K562 (cell line): ENCODE results near the gene ACTN1. TPM values are rescaled to one million over a fixed set of nuclear protein-coding genes. Genes with fewer than 3 reads are reported as not detected.

Source experiments
- ATAC-seq: fragments of 200-7000 bp; cut with Tn5 transposase; 3 replicates; pipeline ENCODE4 v1.9.1; 2020; ENCODE audit warnings: moderate library complexity
- BruUV-seq: library from RNA; stranded (reverse); fragments of 400-500 nt; replicated peaks from 2 replicates; lab custom pipeline; 2021; lab: Mats Ljungman, UMichigan
- CTCF ChIA-PET: fragments of 300-600 bp; formaldehyde crosslinking; extraction: SDS; loops from one replicate; lab custom pipeline; 2021; ENCODE audit warnings: low intra/inter-chr PET ratio; lab: Yijun Ruan, JAX
- POLR2A ChIA-PET: fragments of 300-600, 350-650 bp; sonication (Branson Sonifier 250); formaldehyde crosslinking; extraction: SDS; loops from one replicate; lab custom pipeline; 2021; ENCODE audit warnings: antibody characterized with exemption, inconsistent platforms; lab: Yijun Ruan, JAX
- DNase-seq, 4 experiments: peaks; one replicate each; pipeline versions ENCODE4 v3.0.0 to v3.0.0-alpha.2; 2011 to 2018; ENCODE audit warnings: low spot score in 3 of 4, mixed read lengths in 3 of 4; ENCODE audit errors: extremely low read depth in 1 of 4
- FAIRE-seq: peaks from 2 replicates; lab custom pipeline; 2011; peaks lifted over from hg19 to GRCh38; lab: Jason Lieb, UNC
- H2AFZ ChIP-seq: 2 replicates; pipeline ENCODE4 v1.6.0; 2011; ENCODE audit warnings: low read depth, low read length, control low read depth, inconsistent platforms
- H3K27ac ChIP-seq: fragments of 200-600 bp; 3 replicates; pipeline ENCODE4 v1.8.0; 2011; ENCODE audit warnings: low read depth, mild to moderate bottlenecking, control low read depth, inconsistent platforms, low read length, moderate library complexity, mixed read lengths; ENCODE audit errors: extremely low read depth
- H3K27me3 ChIP-seq, 2 experiments: fragments of 300-600 bp in 1 of 2; 2 replicates in 1 of 2; 3 replicates in 1 of 2; pipeline versions ENCODE4 v1.6.0 to v1.8.0; 2011; ENCODE audit warnings: inconsistent platforms in 2 of 2, low read length in 2 of 2, mild to moderate bottlenecking in 1 of 2, mixed read lengths in 1 of 2, moderate library complexity in 1 of 2; ENCODE audit not compliant: control insufficient read depth in 2 of 2, insufficient read depth in 2 of 2
- H3K36me3 ChIP-seq: fragments of 300-600 bp; 3 replicates; pipeline ENCODE4 v1.8.0; 2011; ENCODE audit warnings: mild to moderate bottlenecking, low read length, inconsistent platforms; ENCODE audit not compliant: control insufficient read depth, insufficient read depth
- H3K4me1 ChIP-seq, 2 experiments: fragments of 200-600 bp in 1 of 2; replicated peaks in 1 of 2; 2 replicates in 1 of 2; 3 replicates in 1 of 2; pipeline versions ENCODE4 v1.5.1 to v1.8.0; 2011; ENCODE audit warnings: inconsistent platforms in 2 of 2, low read length in 2 of 2, mild to moderate bottlenecking in 1 of 2, mixed read lengths in 1 of 2, moderate library complexity in 1 of 2; ENCODE audit not compliant: control insufficient read depth in 2 of 2, insufficient read depth in 2 of 2
- H3K4me2 ChIP-seq: 2 replicates; pipeline ENCODE4 v1.6.1; 2011; ENCODE audit warnings: low read length, control low read depth, inconsistent platforms, mixed read lengths; ENCODE audit not compliant: insufficient read depth
- H3K4me3 ChIP-seq: fragments of 200-600 bp; sonication (generic), shearing (Covaris generic); 2 replicates; pipeline ENCODE4 v1.5.1; 2016; ENCODE audit warnings: control low read depth, inconsistent platforms
- H3K79me2 ChIP-seq: fragments of 200-600 bp; 3 replicates; pipeline ENCODE4 v1.8.0; 2011; ENCODE audit warnings: low read length, inconsistent platforms; ENCODE audit not compliant: control insufficient read depth, insufficient read depth
- H3K9ac ChIP-seq, 2 experiments: 2 replicates each; pipeline versions ENCODE4 v1.6.0 to v1.6.1; 2011; ENCODE audit warnings: low read depth in 2 of 2, low read length in 2 of 2, control low read depth in 1 of 2, inconsistent platforms in 1 of 2, mild to moderate bottlenecking in 1 of 2, mixed read lengths in 1 of 2; ENCODE audit not compliant: insufficient read depth in 1 of 2
- H3K9me1 ChIP-seq: one replicate; pipeline ENCODE4 v1.6.0; 2011; ENCODE audit warnings: inconsistent platforms, mild to moderate bottlenecking, low read length, moderate library complexity; ENCODE audit not compliant: control insufficient read depth, insufficient read depth
- H3K9me3 ChIP-seq: replicated peaks from 2 replicates; pipeline ENCODE4 v1.5.1; 2011; ENCODE audit warnings: low read depth, low read length, inconsistent platforms; ENCODE audit not compliant: control insufficient read depth, insufficient read depth
- H4K20me1 ChIP-seq: replicated peaks from 2 replicates; pipeline ENCODE4 v1.6.1; 2011; ENCODE audit warnings: low read length, inconsistent platforms, mixed read lengths; ENCODE audit not compliant: control insufficient read depth, insufficient read depth
- BRCA1 ChIP-seq, 2 experiments: fragments of 450-650 bp in 1 of 2; sonication (generic) in 1 of 2; formaldehyde crosslinking in 1 of 2; IDR thresholded peaks; 2 replicates each; pipeline versions ENCODE4 v1.5.0 to v1.6.1; 2017 to 2020; ENCODE audit warnings: mild to moderate bottlenecking in 1 of 2, missing genetic modification reagents in 1 of 2
- C11orf30 ChIP-seq: fragments of 450-650 bp; IDR thresholded peaks from 2 replicates; pipeline ENCODE4 v1.6.1; 2016; ENCODE audit warnings: low read depth, mild to moderate bottlenecking
- CEBPB ChIP-seq: fragments of 450-650 bp; IDR thresholded peaks from 2 replicates; pipeline ENCODE4 v1.6.1; 2016; ENCODE audit warnings: missing genetic modification characterization, missing compliant biosample characterization
- CEBPG ChIP-seq, 3 experiments: fragments of 200-800 bp in 1 of 3; sonication (Bioruptor generic) in 1 of 3; sonication (generic) in 1 of 3; formaldehyde crosslinking in 1 of 3; IDR thresholded peaks in 2 of 3; conservative IDR thresholded peaks in 1 of 3; 2 replicates each; pipeline versions ENCODE4 v1.6.1 to v1.8.0; 2016 to 2022; ENCODE audit warnings: missing compliant biosample characterization in 2 of 3, missing genetic modification characterization in 2 of 3, mild to moderate bottlenecking in 1 of 3, missing genetic modification reagents in 1 of 3
- COPS2 ChIP-seq: fragments of 450-650 bp; conservative IDR thresholded peaks from 2 replicates; pipeline ENCODE4 v1.6.1; 2016; ENCODE audit warnings: mild to moderate bottlenecking, moderate library complexity
- CSDE1 ChIP-seq, 2 experiments: fragments of 450-650 bp; IDR thresholded peaks; 2 replicates each; pipeline ENCODE4 v1.6.1; 2016; ENCODE audit warnings: mild to moderate bottlenecking in 1 of 2
- KLF10 ChIP-seq: fragments of 250-450 bp; sonication (Bioruptor Pico); IDR thresholded peaks from 2 replicates; pipeline ENCODE4 v1.6.1; 2021; ENCODE audit warnings: matching md5 sums
- L3MBTL2 ChIP-seq: fragments of 450-650 bp; IDR thresholded peaks from 2 replicates; pipeline ENCODE4 v1.6.1; 2016; ENCODE audit warnings: mild to moderate bottlenecking, moderate library complexity
- NCOA4 ChIP-seq: fragments of 450-650 bp; IDR thresholded peaks from 2 replicates; pipeline ENCODE4 v1.6.1; 2018; ENCODE audit warnings: mild to moderate bottlenecking; ENCODE audit not compliant: partially characterized antibody
- NR4A1 ChIP-seq, 2 experiments: fragments of 250-450 bp in 1 of 2; fragments of 450-650 bp in 1 of 2; sonication (Bioruptor Pico) in 1 of 2; IDR thresholded peaks; 2 replicates each; pipeline versions ENCODE4 v1.4.0 to v1.6.1; 2016 to 2020; ENCODE audit warnings: mild to moderate bottlenecking in 2 of 2, missing compliant biosample characterization in 1 of 2, missing genetic modification characterization in 1 of 2, moderate library complexity in 1 of 2
- PRMT5 ChIP-seq: sonication (generic); formaldehyde crosslinking; IDR thresholded peaks from 2 replicates; pipeline ENCODE4 v1.5.0; 2020; ENCODE audit warnings: missing genetic modification reagents
- RBM34 ChIP-seq: fragments of 200-400 bp; formaldehyde crosslinking; IDR thresholded peaks from 2 replicates; pipeline ENCODE4 v1.6.1; 2018; ENCODE audit warnings: low read length, borderline replicate concordance; ENCODE audit not compliant: insufficient read depth
- ZNF445 ChIP-seq: fragments of 250-450 bp; sonication (Bioruptor Pico); IDR thresholded peaks from 2 replicates; pipeline ENCODE4 v1.4.0; 2020; ENCODE audit warnings: low read depth, mild to moderate bottlenecking, moderate library complexity
- WGBS: fragments of 100-300 bp; shearing (Covaris generic); methylation state at CpG from one replicate; pipeline ENCODE4 v1.1.6; 2016; ENCODE audit warnings: low coverage, mixed read lengths; ENCODE audit not compliant: insufficient coverage; ENCODE audit errors: missing lambda C conversion rate; 5-methylcytosine and 5-hydroxymethylcytosine counted together
- in situ Hi-C: fragments of 300-500 bp; cut with MboI; formaldehyde crosslinking; loops from 4 replicates; pipeline ENCODE4 v1.15.0; 2018; ENCODE audit warnings: inconsistent platforms, mixed read lengths
- intact Hi-C: fragments of 100-400 bp; cut with micrococcal nuclease; formaldehyde crosslinking; loops from 2 replicates; pipeline ENCODE4 v1.14.2; 2022
- polyA plus RNA-seq, 8 experiments: library from polyadenylated mRNA; depleted of rRNA in 4 of 8; stranded (reverse) in 5 of 8; unstranded in 3 of 8; fragments of >200 nt; fragmentation: Nextera tagmentation in 2 of 8; fragmentation: Illumina TruSeq in 1 of 8; extraction: Ambion mirVana in 2 of 8; extraction: Trizol in 1 of 8; gene quantifications; 2 replicates each; pipeline versions ENCODE4 v1.2.1 to v1.2.3, GENCODE V29; 2011 to 2014; ENCODE audit warnings: inconsistent platforms in 1 of 8, missing spikeins in 1 of 8
- total RNA-seq, 7 experiments: library from RNA; depleted of rRNA in 6 of 7; stranded (reverse); fragments of >200 nt in 6 of 7; fragmentation: Illumina TruSeq in 2 of 7; extraction: Trizol in 2 of 7; gene quantifications; 2 replicates each; pipeline versions ENCODE4 v1.2.1 to v1.2.3, GENCODE V29; 2011 to 2021; ENCODE audit warnings: low replicate concordance in 1 of 7
- TF ChIP-seq, protein P1 (sequence below): fragments of 250-450 bp; sonication (Bioruptor Pico); IDR thresholded peaks from 2 replicates; pipeline ENCODE4 v1.4.0; 2020
- TF ChIP-seq, protein P2 (sequence below): sonication (generic); formaldehyde crosslinking; IDR thresholded peaks from 2 replicates; pipeline ENCODE4 v1.9.0; 2022; ENCODE audit warnings: mild to moderate bottlenecking, missing genetic modification reagents
- TF ChIP-seq, protein P3 (sequence below): fragments of 200-800 bp; sonication (Bioruptor generic); IDR thresholded peaks from 2 replicates; pipeline ENCODE4 v1.6.1; 2017; ENCODE audit warnings: missing genetic modification characterization, missing compliant biosample characterization

Gene ACTN1
- total and polyA plus RNA-seq, 9 of the 15 experiments (the other 6 are each of a cell fraction or from before 2014, with no cell fraction given) = 2.2 to 67.7 (median 34.5) TPM

DNA sequence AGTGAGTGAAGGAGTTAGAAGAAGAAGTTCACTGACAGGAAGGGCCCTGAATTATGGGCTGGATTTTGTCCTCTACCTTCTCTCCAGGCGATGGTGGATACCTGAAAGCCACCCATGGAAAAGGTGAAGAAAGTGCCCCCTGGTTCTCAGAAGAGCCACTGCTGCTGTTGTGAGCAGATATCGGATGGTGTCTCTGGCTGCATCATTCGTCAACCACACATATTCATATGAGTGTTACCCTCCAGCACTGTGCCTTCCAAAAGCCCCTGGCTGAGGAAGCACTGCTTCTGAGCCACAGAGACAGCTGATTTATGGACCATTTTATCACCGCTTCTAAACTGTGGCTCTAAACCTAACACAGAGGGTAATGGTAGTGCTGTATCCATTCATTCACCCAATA lies 2.0 kb upstream of the ACTN1 start:
- FAIRE-seq (no peak), DNase-seq (no peak), ATAC-seq (no peak)
- in situ Hi-C loops = no loop called here
- Histone ChIP-seq H3K36me3 (peaks cover 7% of the 10 kb centered on the region; the same call in 1 of the 3 replicates), H3K79me2 (peaks cover 24% of the 10 kb centered on the region), H2AFZ (no peak overlapping the region), H3K9me3 (no peaks in the 10 kb centered on the region), H3K4me1 (peaks cover 16 to 25% of the 10 kb centered on the region in 2 experiments; a peak in 4 of 5 replicates), H3K4me2 (no peak overlapping the region), H3K4me3 (no peak overlapping the region), H3K9ac (no peak overlapping the region), H3K9me1 (no peaks in the 10 kb centered on the region), H3K27ac (no peak overlapping the region), H4K20me1 (no peaks in the 10 kb centered on the region; the same call in 1 of the 2 replicates), H3K27me3 (no peaks in the 10 kb centered on the region)
- POLR2A ChIA-PET = interaction anchor here (0.9 kb wide), 1 partner anchor 23 kb away, joined by 3 read pairs; no protein-coding TSS in a partner anchor
- WGBS = 59% methylated on average over 4 of the region's 4 CpGs
- CTCF ChIA-PET = interaction anchor here (0.5 kb wide), 1 partner anchor 69 kb away, joined by 3 read pairs; no protein-coding TSS in a partner anchor
- BruUV-seq = no TSS peak
- intact Hi-C loops = no loop called here
- TF ChIP-seq, protein P1, sequence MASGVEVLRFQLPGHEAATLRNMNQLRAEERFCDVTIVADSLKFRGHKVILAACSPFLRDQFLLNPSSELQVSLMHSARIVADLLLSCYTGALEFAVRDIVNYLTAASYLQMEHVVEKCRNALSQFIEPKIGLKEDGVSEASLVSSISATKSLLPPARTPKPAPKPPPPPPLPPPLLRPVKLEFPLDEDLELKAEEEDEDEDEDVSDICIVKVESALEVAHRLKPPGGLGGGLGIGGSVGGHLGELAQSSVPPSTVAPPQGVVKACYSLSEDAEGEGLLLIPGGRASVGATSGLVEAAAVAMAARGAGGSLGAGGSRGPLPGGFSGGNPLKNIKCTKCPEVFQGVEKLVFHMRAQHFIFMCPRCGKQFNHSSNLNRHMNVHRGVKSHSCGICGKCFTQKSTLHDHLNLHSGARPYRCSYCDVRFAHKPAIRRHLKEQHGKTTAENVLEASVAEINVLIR (CRISPR knock-in tag) = no peak
- TF ChIP-seq CSDE1 (IDR thresholded peaks at IDR 0.05) (no peak), CEBPB (no peak), COPS2 (no peak), C11orf30 (no peak), CEBPG (CRISPR knock-in tag; IDR thresholded peaks at IDR 0.05) (no peak), CEBPG (tag; conservative IDR thresholded peaks at IDR 0.05 in 1 of 2, IDR thresholded peaks at IDR 0.05 in 1 of 2) (no peak), ZNF445 (CRISPR knock-in tag) (no peak), NR4A1 (CRISPR knock-in tag; IDR thresholded peaks at IDR 0.05) (no peak), NR4A1 (tag; IDR thresholded peaks at IDR 0.05) (no peak), PRMT5 (CRISPR knock-in tag) (no peak), BRCA1 (IDR thresholded peaks at IDR 0.05) (no peak), BRCA1 (CRISPR knock-in tag; IDR thresholded peaks at IDR 0.05) (no peak), KLF10 (CRISPR knock-in tag) (no peak), NCOA4 (no peak), RBM34 (no peak), L3MBTL2 (no peak)
- TF ChIP-seq, protein P2, sequence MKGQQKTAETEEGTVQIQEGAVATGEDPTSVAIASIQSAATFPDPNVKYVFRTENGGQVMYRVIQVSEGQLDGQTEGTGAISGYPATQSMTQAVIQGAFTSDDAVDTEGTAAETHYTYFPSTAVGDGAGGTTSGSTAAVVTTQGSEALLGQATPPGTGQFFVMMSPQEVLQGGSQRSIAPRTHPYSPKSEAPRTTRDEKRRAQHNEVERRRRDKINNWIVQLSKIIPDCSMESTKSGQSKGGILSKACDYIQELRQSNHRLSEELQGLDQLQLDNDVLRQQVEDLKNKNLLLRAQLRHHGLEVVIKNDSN = no peak
- TF ChIP-seq, protein P3, sequence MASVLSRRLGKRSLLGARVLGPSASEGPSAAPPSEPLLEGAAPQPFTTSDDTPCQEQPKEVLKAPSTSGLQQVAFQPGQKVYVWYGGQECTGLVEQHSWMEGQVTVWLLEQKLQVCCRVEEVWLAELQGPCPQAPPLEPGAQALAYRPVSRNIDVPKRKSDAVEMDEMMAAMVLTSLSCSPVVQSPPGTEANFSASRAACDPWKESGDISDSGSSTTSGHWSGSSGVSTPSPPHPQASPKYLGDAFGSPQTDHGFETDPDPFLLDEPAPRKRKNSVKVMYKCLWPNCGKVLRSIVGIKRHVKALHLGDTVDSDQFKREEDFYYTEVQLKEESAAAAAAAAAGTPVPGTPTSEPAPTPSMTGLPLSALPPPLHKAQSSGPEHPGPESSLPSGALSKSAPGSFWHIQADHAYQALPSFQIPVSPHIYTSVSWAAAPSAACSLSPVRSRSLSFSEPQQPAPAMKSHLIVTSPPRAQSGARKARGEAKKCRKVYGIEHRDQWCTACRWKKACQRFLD (CRISPR knock-in tag) = no peak
